ENCODE measurements around the gene GPBAR1.

GPBAR1 gene

GRCh38 chr2:218260742-218261422, at the start of gene GPBAR1:
Gene GPBAR1 (plus strand): TSS chr2:218261015. CDS start chr2:218262725, 1,710 bp downstream.
- no peak for DNase-seq

- DNase-seq, result no peak
Measured at GRCh38 chr2:218214116-218214515, 46.7 kb upstream of the GPBAR1 start.

GRCh38 chr2:218216336-218216673, 44.5 kb upstream of the GPBAR1 start:
- DNase-seq, result no peak

- peak; percentile 71 for DNase-seq
Measured at GRCh38 chr2:218216674-218217359, 44.0 kb upstream of the GPBAR1 start, which contains the start of gene ARPC2. Gene ARPC2 (plus strand): TSS chr2:218217189. CDS start chr2:218217471, 282 bp downstream.

- DNase-seq, result no peak
Measured at GRCh38 chr2:218217360-218218267, 43.2 kb upstream of the GPBAR1 start.

- DNase-seq, result peak; percentile 49
Measured at GRCh38 chr2:218218268-218219185, 42.3 kb upstream of the GPBAR1 start.

- no peak for DNase-seq
Measured at GRCh38 chr2:218219934-218220333, 40.9 kb upstream of the GPBAR1 start.

- no peak for DNase-seq
Measured at GRCh38 chr2:218221000-218221399, 39.8 kb upstream of the GPBAR1 start.

GRCh38 chr2:218223046-218223445, 37.8 kb upstream of the GPBAR1 start:
- DNase-seq, result no peak

GRCh38 chr2:218224186-218224585, 36.6 kb upstream of the GPBAR1 start:
- DNase-seq, result no peak

- no peak for DNase-seq
Measured at GRCh38 chr2:218226903-218227302, 33.9 kb upstream of the GPBAR1 start.

GRCh38 chr2:218228366-218229090, 32.3 kb upstream of the GPBAR1 start:
- no peak for DNase-seq

- peak; percentile 88 for DNase-seq
Measured at GRCh38 chr2:218229239-218229638, 31.6 kb upstream of the GPBAR1 start.

GRCh38 chr2:218229851-218230250, 31.0 kb upstream of the GPBAR1 start:
- DNase-seq, result no peak

- DNase-seq, result no peak
Measured at GRCh38 chr2:218230882-218231281, 29.9 kb upstream of the GPBAR1 start.

- DNase-seq, result no peak
Measured at GRCh38 chr2:218233543-218233942, 27.3 kb upstream of the GPBAR1 start.

- DNase-seq, result no peak
Measured at GRCh38 chr2:218234521-218234920, 26.3 kb upstream of the GPBAR1 start.

- DNase-seq, result no peak
Measured at GRCh38 chr2:218235017-218235416, 25.8 kb upstream of the GPBAR1 start.

- no peak for DNase-seq
Measured at GRCh38 chr2:218236829-218237228, 24.0 kb upstream of the GPBAR1 start.

GRCh38 chr2:218238887-218239286, 21.9 kb upstream of the GPBAR1 start:
- no peak for DNase-seq

- DNase-seq, result no peak
Measured at GRCh38 chr2:218244204-218244603, 16.6 kb upstream of the GPBAR1 start.

GRCh38 chr2:218244665-218245064, 16.1 kb upstream of the GPBAR1 start:
- no peak for DNase-seq
